ENCODE data around the gene SH3RF3.

Gene SH3RF3

GRCh38 chr2:109185338-109185737 lies 56.3 kb downstream of the SH3RF3 start:
- no peak for DNase-seq

GRCh38 chr2:109185821-109186570 lies 57.0 kb downstream of the SH3RF3 start:
- no peak for DNase-seq

- DNase-seq, result no peak
Measured at GRCh38 chr2:109186656-109187250, 57.7 kb downstream of the SH3RF3 start.

- DNase-seq, result no peak
Measured at GRCh38 chr2:109187711-109188495, 58.9 kb downstream of the SH3RF3 start.

GRCh38 chr2:109188496-109188890 lies 59.5 kb downstream of the SH3RF3 start:
- DNase-seq, result no peak

- no peak for DNase-seq
Measured at GRCh38 chr2:109188898-109189297, 59.9 kb downstream of the SH3RF3 start.

GRCh38 chr2:109189751-109190150 lies 60.7 kb downstream of the SH3RF3 start:
- no peak for DNase-seq

- DNase-seq, result no peak
Measured at GRCh38 chr2:109193807-109194619, 65.0 kb downstream of the SH3RF3 start.

- DNase-seq, result no peak
Measured at GRCh38 chr2:109194620-109194937, 65.6 kb downstream of the SH3RF3 start.

GRCh38 chr2:109195193-109196045 lies 66.4 kb downstream of the SH3RF3 start:
- no peak for DNase-seq

GRCh38 chr2:109196081-109196875 lies 67.3 kb downstream of the SH3RF3 start:
- DNase-seq, result no peak

- DNase-seq, result no peak
Measured at GRCh38 chr2:109197491-109198418, 68.8 kb downstream of the SH3RF3 start.

GRCh38 chr2:109199790-109200189 lies 70.8 kb downstream of the SH3RF3 start:
- DNase-seq, result no peak

- no peak for DNase-seq
Measured at GRCh38 chr2:109200616-109201464, 71.8 kb downstream of the SH3RF3 start.

GRCh38 chr2:109201465-109202327 lies 72.7 kb downstream of the SH3RF3 start:
- DNase-seq, result no peak

GRCh38 chr2:109202486-109202885 lies 73.5 kb downstream of the SH3RF3 start:
- DNase-seq, result no peak

- peak; percentile 53 for DNase-seq
Measured at GRCh38 chr2:109203246-109204011, 74.4 kb downstream of the SH3RF3 start.
